PC-9 (cell line): ENCODE measurements around the gene MORN5. TPM values are rescaled to one million over a fixed set of nuclear protein-coding genes. Genes with fewer than 3 reads are reported as not detected.

Experiments used
- BruUV-seq: library from RNA; stranded (reverse); fragments of 400-500 nt; replicated peaks from 2 replicates; lab custom pipeline; 2021; lab: Mats Ljungman, UMichigan
- CTCF ChIA-PET: fragments of 300-600 bp; sonication (Branson Sonifier 250); formaldehyde crosslinking; loops from one replicate; lab custom pipeline; 2022; ENCODE audit warnings: antibody characterized with exemption; lab: Charles Lee
- POLR2A ChIA-PET: fragments of 300-600 bp; sonication (Branson Sonifier 250); formaldehyde crosslinking; loops from one replicate; lab custom pipeline; 2022; ENCODE audit warnings: antibody characterized with exemption; ENCODE audit not compliant: unreplicated experiment; lab: Charles Lee
- DNase-seq, 2 experiments: peaks; one replicate each; pipeline versions ENCODE4 v3.0.0 to v3.0.0-alpha.2; 2015 to 2022; ENCODE audit warnings: mixed read lengths in 1 of 2
- H2AFZ ChIP-seq: fragments of 200-600 bp; sonication (generic); 2 replicates; pipeline ENCODE4 v1.8.1; 2017; ENCODE audit warnings: antibody characterized with exemption
- H3F3A ChIP-seq: fragments of 200-600 bp; sonication (generic); 2 replicates; pipeline ENCODE4 v1.8.1; 2017; ENCODE audit warnings: antibody characterized with exemption, mild to moderate bottlenecking, low read depth; ENCODE audit not compliant: insufficient read depth
- H3K27ac ChIP-seq: fragments of 200-600 bp; sonication (generic); 2 replicates; pipeline ENCODE4 v1.6.1; 2016; ENCODE audit warnings: mixed run types
- H3K27me3 ChIP-seq: fragments of 200-600 bp; sonication (generic); 2 replicates; pipeline ENCODE4 v1.6.1; 2016; ENCODE audit warnings: low read depth, mixed run types; ENCODE audit not compliant: insufficient read depth
- H3K36me3 ChIP-seq: fragments of 200-600 bp; sonication (generic); 2 replicates; pipeline ENCODE4 v1.6.1; 2016; ENCODE audit warnings: low read depth, mixed run types
- H3K4me1 ChIP-seq: fragments of 200-600 bp; sonication (generic); replicated peaks from 2 replicates; pipeline ENCODE4 v1.6.1; 2016; ENCODE audit warnings: mixed run types; ENCODE audit not compliant: insufficient read depth
- H3K4me2 ChIP-seq: fragments of 200-600 bp; sonication (generic); 2 replicates; pipeline ENCODE4 v1.6.1; 2017; ENCODE audit warnings: mixed run types
- H3K4me3 ChIP-seq: fragments of 200-600 bp; sonication (generic); 2 replicates; pipeline ENCODE4 v1.6.1; 2016; ENCODE audit warnings: mixed run types
- H3K79me2 ChIP-seq: fragments of 200-600 bp; sonication (generic); 2 replicates; pipeline ENCODE4 v1.6.1; 2017; ENCODE audit warnings: low read depth, mixed run types
- H3K9me2 ChIP-seq: fragments of 200-600 bp; sonication (generic); 2 replicates; pipeline ENCODE4 v1.8.1; 2017; ENCODE audit warnings: mild to moderate bottlenecking; ENCODE audit not compliant: insufficient read depth
- H3K9me3 ChIP-seq: fragments of 200-600 bp; sonication (generic); 2 replicates; pipeline ENCODE4 v1.8.1; 2016; ENCODE audit warnings: low read depth; ENCODE audit not compliant: insufficient read depth
- H4K20me1 ChIP-seq: fragments of 200-600 bp; sonication (generic); 2 replicates; pipeline ENCODE4 v1.8.1; 2017; ENCODE audit not compliant: insufficient read depth
- EZH2 ChIP-seq: fragments of 200-600 bp; sonication (generic); IDR thresholded peaks from 2 replicates; pipeline ENCODE4 v1.8.0; 2017; ENCODE audit warnings: antibody characterized with exemption, low read depth
- intact Hi-C: fragments of 100-400 bp; cut with micrococcal nuclease; formaldehyde crosslinking; loops from one replicate; pipeline ENCODE4 v1.10.0; 2022; ENCODE audit not compliant: unreplicated experiment
- total RNA-seq: library from RNA; stranded (reverse); gene quantifications from 2 replicates; pipeline ENCODE4 v1.2.3, GENCODE V29; 2021
- TF ChIP-seq, protein P1 (sequence below): fragments of 200-600 bp; sonication (generic); conservative IDR thresholded peaks from 2 replicates; pipeline ENCODE4 v1.6.1; 2017; ENCODE audit warnings: mixed run types, antibody characterized with exemption, mild to moderate bottlenecking, moderate library complexity

MORN5 gene
- total RNA-seq, 1 experiment from 2014 or later = not detected

DNA sequence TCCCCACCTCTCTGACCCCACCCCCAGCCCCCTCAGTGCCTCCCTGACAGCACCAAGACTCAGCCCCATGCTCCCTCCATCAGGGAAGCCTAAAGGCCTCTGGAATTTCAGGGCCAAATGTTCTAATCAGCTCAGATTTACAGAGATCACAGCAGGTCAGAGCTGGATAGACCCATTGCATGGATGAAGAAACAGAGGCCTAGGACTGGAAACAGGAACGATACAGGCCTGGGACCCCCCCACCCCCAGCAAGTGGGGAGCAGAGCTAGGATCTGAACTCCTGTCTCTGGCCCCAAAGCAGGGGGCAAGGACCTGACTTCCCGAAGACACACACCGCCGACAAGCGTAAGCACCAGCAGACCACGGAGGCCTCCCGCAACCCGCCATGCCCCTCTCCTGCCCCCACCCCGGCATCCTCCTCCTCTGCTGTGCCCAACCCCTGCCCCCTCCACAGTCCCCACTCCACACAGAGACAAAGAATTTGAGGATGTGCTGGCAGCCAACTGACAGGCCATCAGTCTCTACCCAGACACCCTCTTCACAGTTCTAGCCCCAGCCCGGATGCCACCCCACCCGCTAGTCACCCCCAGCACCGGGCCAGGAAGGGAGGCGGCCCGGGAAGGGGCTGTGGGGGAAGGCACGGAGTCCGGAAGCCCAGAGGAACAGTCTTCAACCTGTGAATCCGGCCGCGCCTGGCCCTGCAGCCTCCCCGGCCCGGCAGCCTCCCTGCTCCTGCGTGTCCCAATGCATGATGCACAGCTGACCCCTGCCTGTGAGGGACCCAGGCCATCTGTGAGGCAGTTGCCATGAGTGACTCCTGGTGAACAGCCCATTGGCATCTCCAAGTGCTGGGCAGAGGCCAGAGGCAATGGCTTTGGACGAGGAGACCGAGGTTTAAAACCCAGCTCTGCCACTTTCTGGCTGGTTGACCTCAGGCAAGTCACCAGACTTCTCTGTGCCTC, 31.4 kb upstream of the MORN5 start:
- Histone ChIP-seq H2AFZ (no peak overlapping the region), H3K79me2 (no peaks in the 10 kb centered on the region), H4K20me1 (no peaks in the 10 kb centered on the region), H3K9me2 (no peaks in the 10 kb centered on the region), H3K4me2 (no peak overlapping the region), H3K36me3 (no peaks in the 10 kb centered on the region), H3K4me1 (no peaks in the 10 kb centered on the region), H3K4me3 (no peak overlapping the region), H3K27me3 (no peaks in the 10 kb centered on the region), H3K9me3 (no peaks in the 10 kb centered on the region), H3F3A (no peaks in the 10 kb centered on the region), H3K27ac (no peak overlapping the region)
- CTCF ChIA-PET = interaction anchor here (0.5 to 3.8 kb wide), 3 partner anchors 34 to 580 kb away, joined by 8 to 26 read pairs (median 17); no protein-coding TSS in a partner anchor
- no peak for DNase-seq
- POLR2A ChIA-PET = interaction anchor here (0.6 kb wide), 1 partner anchor 144 kb away, joined by 9 read pairs; no protein-coding TSS in a partner anchor
- BruUV-seq = no TSS peak
- TF ChIP-seq, protein P1, sequence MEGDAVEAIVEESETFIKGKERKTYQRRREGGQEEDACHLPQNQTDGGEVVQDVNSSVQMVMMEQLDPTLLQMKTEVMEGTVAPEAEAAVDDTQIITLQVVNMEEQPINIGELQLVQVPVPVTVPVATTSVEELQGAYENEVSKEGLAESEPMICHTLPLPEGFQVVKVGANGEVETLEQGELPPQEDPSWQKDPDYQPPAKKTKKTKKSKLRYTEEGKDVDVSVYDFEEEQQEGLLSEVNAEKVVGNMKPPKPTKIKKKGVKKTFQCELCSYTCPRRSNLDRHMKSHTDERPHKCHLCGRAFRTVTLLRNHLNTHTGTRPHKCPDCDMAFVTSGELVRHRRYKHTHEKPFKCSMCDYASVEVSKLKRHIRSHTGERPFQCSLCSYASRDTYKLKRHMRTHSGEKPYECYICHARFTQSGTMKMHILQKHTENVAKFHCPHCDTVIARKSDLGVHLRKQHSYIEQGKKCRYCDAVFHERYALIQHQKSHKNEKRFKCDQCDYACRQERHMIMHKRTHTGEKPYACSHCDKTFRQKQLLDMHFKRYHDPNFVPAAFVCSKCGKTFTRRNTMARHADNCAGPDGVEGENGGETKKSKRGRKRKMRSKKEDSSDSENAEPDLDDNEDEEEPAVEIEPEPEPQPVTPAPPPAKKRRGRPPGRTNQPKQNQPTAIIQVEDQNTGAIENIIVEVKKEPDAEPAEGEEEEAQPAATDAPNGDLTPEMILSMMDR = no peak
- no peak for TF ChIP-seq EZH2
- intact Hi-C loops = loop anchor here (5.0 kb wide), 1 partner anchor 1219 kb away; no protein-coding TSS in a partner anchor

DNA sequence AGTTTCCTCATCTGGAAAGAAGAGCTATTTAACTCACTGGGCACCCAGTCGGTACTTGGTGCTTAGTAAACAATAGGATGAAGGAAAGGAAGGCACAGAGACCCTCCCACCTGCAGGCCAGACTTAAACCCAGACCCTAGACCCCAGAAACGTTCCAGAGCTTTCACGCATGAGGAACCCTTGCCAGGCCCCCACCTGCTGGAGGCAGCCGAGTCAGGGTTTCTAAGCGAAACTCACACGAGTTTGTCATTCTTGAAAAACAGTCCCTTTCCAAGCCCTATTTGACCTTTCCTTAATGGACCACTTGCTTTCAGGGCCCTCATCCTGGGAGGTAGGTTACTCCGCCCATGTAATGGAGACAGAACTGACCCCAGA, 30.8 kb upstream of the MORN5 start:
- CTCF ChIA-PET = interaction anchor here (0.5 kb wide), 1 partner anchor 581 kb away, joined by 17 read pairs; no protein-coding TSS in a partner anchor
- H3K9me3 ChIP-seq = no peaks in the 10 kb centered on the region
- no peak overlapping the region for H3K4me2 ChIP-seq
- H3K79me2 ChIP-seq = no peaks in the 10 kb centered on the region
- no peaks in the 10 kb centered on the region for H3F3A ChIP-seq
- H3K4me3 ChIP-seq = no peak overlapping the region
- POLR2A ChIA-PET = no interaction called here
- no peaks in the 10 kb centered on the region for H3K9me2 ChIP-seq
- H3K4me1 ChIP-seq = no peaks in the 10 kb centered on the region
- H3K36me3 ChIP-seq = no peaks in the 10 kb centered on the region
- TF ChIP-seq EZH2 = no peak
- TF ChIP-seq, protein P1 = no peak
- no peaks in the 10 kb centered on the region for H4K20me1 ChIP-seq
- H3K27me3 ChIP-seq = no peaks in the 10 kb centered on the region
- no peak for DNase-seq
- H2AFZ ChIP-seq = no peak overlapping the region
- intact Hi-C loops = loop anchor here (5.0 kb wide), 1 partner anchor 1218 kb away; no protein-coding TSS in a partner anchor
- H3K27ac ChIP-seq = no peak overlapping the region
- BruUV-seq = no TSS peak

- H3K27me3 ChIP-seq = no peaks in the 10 kb centered on the region
- H3K9me3 ChIP-seq = no peaks in the 10 kb centered on the region
- H3K79me2 ChIP-seq = no peaks in the 10 kb centered on the region
- no peaks in the 10 kb centered on the region for H3K9me2 ChIP-seq
- H3K4me1 ChIP-seq = no peaks in the 10 kb centered on the region
- POLR2A ChIA-PET = interaction anchor here (0.6 kb wide), 1 partner anchor 203 kb away, joined by 6 read pairs; no protein-coding TSS in a partner anchor
- TF ChIP-seq, protein P1 = no peak
- no peak for DNase-seq
- no peaks in the 10 kb centered on the region for H3K36me3 ChIP-seq
- no peaks in the 10 kb centered on the region for H3F3A ChIP-seq
- H3K27ac ChIP-seq = no peak overlapping the region
- H3K4me3 ChIP-seq = no peak overlapping the region
- H2AFZ ChIP-seq = no peak overlapping the region
- CTCF ChIA-PET = no interaction called here
- BruUV-seq = no TSS peak
- H4K20me1 ChIP-seq = no peaks in the 10 kb centered on the region
- no peak overlapping the region for H3K4me2 ChIP-seq
- intact Hi-C loops = loop anchor here (5.0 kb wide), 1 partner anchor 1217 kb away; no protein-coding TSS in a partner anchor
Measured at GRCh38 chr9:122129969-122130368, 29.7 kb upstream of the MORN5 start.
